Upper lobe of right lung (tissue), 1 donor: ENCODE measurements around the gene NTNG2. TPM values are rescaled to one million over a fixed set of nuclear protein-coding genes. Genes with fewer than 3 reads are reported as not detected.

Experiments used
- ATAC-seq: fragments of 200-7000 bp; cut with Tn5 transposase; one replicate; pipeline ENCODE4 v1.9.1; 2020; ENCODE audit warnings: mild to moderate bottlenecking, moderate library complexity
- DNase-seq: peaks from one replicate; pipeline ENCODE4 v3.0.0-alpha.2; 2020
- H3K27ac ChIP-seq: fragments of 200-600 bp; one replicate; pipeline ENCODE4 v1.8.0; 2022
- H3K27me3 ChIP-seq: fragments of 200-600 bp; one replicate; pipeline ENCODE4 v1.8.0; 2022; ENCODE audit warnings: mild to moderate bottlenecking
- H3K36me3 ChIP-seq: fragments of 200-600 bp; one replicate; pipeline ENCODE4 v1.8.0; 2022
- H3K4me1 ChIP-seq: fragments of 200-600 bp; one replicate; pipeline ENCODE4 v1.8.0; 2022
- H3K4me3 ChIP-seq: fragments of 200-600 bp; one replicate; pipeline ENCODE4 v1.8.0; 2022; ENCODE audit warnings: mild to moderate bottlenecking
- H3K9me3 ChIP-seq: fragments of 200-600 bp; one replicate; pipeline ENCODE4 v1.8.0; 2022
- intact Hi-C: fragments of 100-400 bp; cut with DNase I; formaldehyde crosslinking; loops from one replicate; pipeline ENCODE4 v1.11.0; 2022
- total RNA-seq: library from RNA; stranded (reverse); fragmentation: NEBNext Ultra II Directional; extraction: Animal tissue kit (Norgen Biotek cat#: 25700); gene quantifications from one replicate; pipeline ENCODE4 v1.2.1, GENCODE V29; 2021
- TF ChIP-seq, protein P1 (sequence below): fragments of 200-600 bp; IDR thresholded peaks from one replicate; pipeline ENCODE4 v1.8.0; 2022; ENCODE audit warnings: antibody characterized with exemption
- donor health status: DM: no; HTN: yes; CAD: no; lungs with severe emphysema.

NTNG2 gene
- total RNA-seq, 1 donor from 2014 or later, result 7.6 TPM

- intact Hi-C loops, result no loop called here
- H3K36me3 ChIP-seq, result no peaks in the 10 kb centered on the region
- H3K4me1 ChIP-seq, result peaks cover 5% of the 10 kb centered on the region
- TF ChIP-seq, protein P1, sequence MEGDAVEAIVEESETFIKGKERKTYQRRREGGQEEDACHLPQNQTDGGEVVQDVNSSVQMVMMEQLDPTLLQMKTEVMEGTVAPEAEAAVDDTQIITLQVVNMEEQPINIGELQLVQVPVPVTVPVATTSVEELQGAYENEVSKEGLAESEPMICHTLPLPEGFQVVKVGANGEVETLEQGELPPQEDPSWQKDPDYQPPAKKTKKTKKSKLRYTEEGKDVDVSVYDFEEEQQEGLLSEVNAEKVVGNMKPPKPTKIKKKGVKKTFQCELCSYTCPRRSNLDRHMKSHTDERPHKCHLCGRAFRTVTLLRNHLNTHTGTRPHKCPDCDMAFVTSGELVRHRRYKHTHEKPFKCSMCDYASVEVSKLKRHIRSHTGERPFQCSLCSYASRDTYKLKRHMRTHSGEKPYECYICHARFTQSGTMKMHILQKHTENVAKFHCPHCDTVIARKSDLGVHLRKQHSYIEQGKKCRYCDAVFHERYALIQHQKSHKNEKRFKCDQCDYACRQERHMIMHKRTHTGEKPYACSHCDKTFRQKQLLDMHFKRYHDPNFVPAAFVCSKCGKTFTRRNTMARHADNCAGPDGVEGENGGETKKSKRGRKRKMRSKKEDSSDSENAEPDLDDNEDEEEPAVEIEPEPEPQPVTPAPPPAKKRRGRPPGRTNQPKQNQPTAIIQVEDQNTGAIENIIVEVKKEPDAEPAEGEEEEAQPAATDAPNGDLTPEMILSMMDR, result no peak
- ATAC-seq, result no peak
- no peaks in the 10 kb centered on the region for H3K9me3 ChIP-seq
- no peak overlapping the region for H3K4me3 ChIP-seq
- no peak for DNase-seq
- no peaks in the 10 kb centered on the region for H3K27me3 ChIP-seq
- H3K27ac ChIP-seq, result no peak overlapping the region
Observed at GRCh38 chr9:132234535-132234934, 72.7 kb downstream of the NTNG2 start.

DNA sequence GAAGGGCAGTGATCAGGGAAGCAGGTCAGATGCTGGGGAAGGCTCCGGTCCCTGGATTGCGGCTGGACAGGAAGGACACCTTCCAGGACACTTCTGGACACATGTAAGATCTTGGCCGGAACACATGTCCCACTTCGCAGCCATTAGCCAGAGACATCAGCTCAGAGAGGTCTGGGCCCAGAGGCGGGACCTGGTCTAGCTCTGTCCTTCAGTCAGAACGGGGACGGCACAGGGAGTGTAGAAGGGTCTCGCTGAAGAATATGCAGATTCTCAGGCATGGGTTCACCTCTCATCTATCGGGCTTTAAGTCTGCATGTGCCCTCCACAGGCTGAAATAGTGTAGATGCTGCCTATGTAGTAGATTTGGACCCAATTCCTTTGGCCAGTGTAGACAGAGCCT, 73.3 kb downstream of the NTNG2 start:
- H3K4me1 ChIP-seq, result peaks cover 5% of the 10 kb centered on the region
- intact Hi-C loops, result loop anchor here (5.0 kb wide), 1 partner anchor 473 kb away; no protein-coding TSS in a partner anchor
- no peak for ATAC-seq
- no peaks in the 10 kb centered on the region for H3K36me3 ChIP-seq
- no peak overlapping the region for H3K4me3 ChIP-seq
- H3K27ac ChIP-seq, result no peak overlapping the region
- TF ChIP-seq, protein P1, result no peak
- no peaks in the 10 kb centered on the region for H3K27me3 ChIP-seq
- H3K9me3 ChIP-seq, result no peaks in the 10 kb centered on the region
- no peak for DNase-seq

DNA sequence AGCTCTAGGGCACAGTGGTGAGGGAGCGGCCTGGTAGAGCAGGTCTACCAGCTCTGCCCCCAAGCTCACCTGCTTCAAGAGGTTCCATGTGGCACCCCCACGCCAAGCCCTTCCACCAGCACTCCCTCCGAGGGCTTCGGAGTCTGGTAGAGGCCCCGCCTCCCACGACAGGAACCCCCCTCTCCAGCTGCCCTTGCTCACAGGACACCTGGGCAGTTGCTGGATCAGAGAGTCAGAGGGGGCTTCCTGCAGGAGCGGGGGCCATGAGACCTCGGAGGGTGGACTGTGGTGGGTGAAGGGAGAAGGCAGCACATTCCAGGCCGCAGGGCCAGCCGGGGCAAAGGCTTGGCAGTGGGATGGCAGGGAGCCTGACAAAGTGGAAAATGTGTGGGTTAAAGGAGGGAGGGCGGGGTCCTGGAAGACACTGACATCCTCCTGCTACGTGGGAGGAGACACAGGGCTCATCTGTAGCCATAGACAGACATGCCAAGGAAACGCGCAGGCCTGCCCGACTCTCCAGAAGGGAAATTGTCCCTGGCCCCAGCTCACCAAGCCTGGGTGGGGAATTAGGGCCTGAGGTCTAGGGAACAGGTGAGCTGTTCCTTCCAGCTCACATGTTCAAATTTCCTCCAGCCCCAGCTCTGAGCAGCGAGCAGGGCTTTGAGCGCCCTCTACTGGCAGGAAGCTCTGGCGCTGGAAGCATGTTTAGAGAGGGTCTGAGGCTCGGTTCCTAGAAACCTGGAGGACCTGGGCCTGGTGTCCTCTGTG, 74.2 kb downstream of the NTNG2 start:
- intact Hi-C loops, result loop anchor here (5.0 kb wide), 1 partner anchor 474 kb away; no protein-coding TSS in a partner anchor
- H3K4me3 ChIP-seq, result no peak overlapping the region
- TF ChIP-seq, protein P1, result peak; percentile 96
- ATAC-seq, result peak; percentile 37
- no peak overlapping the region for H3K27ac ChIP-seq
- H3K36me3 ChIP-seq, result no peaks in the 10 kb centered on the region
- H3K4me1 ChIP-seq, result peaks cover 5% of the 10 kb centered on the region
- H3K27me3 ChIP-seq, result no peaks in the 10 kb centered on the region
- peak; percentile 86 for DNase-seq
- no peaks in the 10 kb centered on the region for H3K9me3 ChIP-seq

GRCh38 chr9:132236662-132237311, 74.9 kb downstream of the NTNG2 start:
- Histone ChIP-seq H3K4me1 (peaks cover 5% of the 10 kb centered on the region), H3K9me3 (no peaks in the 10 kb centered on the region), H3K4me3 (no peak overlapping the region), H3K36me3 (no peaks in the 10 kb centered on the region), H3K27me3 (no peaks in the 10 kb centered on the region), H3K27ac (no peak overlapping the region)
- DNase-seq (no peak), ATAC-seq (no peak)
- TF ChIP-seq, protein P1, result peak; percentile 4
- intact Hi-C loops, result loop anchor here (5.0 kb wide), 1 partner anchor 474 kb away; no protein-coding TSS in a partner anchor

- peaks cover 7% of the 10 kb centered on the region for H3K4me1 ChIP-seq
- no peaks in the 10 kb centered on the region for H3K9me3 ChIP-seq
- no peak overlapping the region for H3K27ac ChIP-seq
- intact Hi-C loops, result loop anchor here (5.0 kb wide), 1 partner anchor 475 kb away; no protein-coding TSS in a partner anchor
- no peaks in the 10 kb centered on the region for H3K36me3 ChIP-seq
- ATAC-seq (no peak), DNase-seq (peak; percentile 58)
- no peaks in the 10 kb centered on the region for H3K27me3 ChIP-seq
- TF ChIP-seq, protein P1, result no peak
- no peak overlapping the region for H3K4me3 ChIP-seq
Observed at GRCh38 chr9:132237481-132237880, 75.6 kb downstream of the NTNG2 start.
